ENCODE results near the gene ABCA13. TPM values are rescaled to one million over a fixed set of nuclear protein-coding genes. Genes with fewer than 3 reads are reported as not detected.

Gene ABCA13
- total RNA-seq, 6 experiments from 2014 or later = 0.02 to 0.08 (median 0.05) TPM; not detected in 1

DNA sequence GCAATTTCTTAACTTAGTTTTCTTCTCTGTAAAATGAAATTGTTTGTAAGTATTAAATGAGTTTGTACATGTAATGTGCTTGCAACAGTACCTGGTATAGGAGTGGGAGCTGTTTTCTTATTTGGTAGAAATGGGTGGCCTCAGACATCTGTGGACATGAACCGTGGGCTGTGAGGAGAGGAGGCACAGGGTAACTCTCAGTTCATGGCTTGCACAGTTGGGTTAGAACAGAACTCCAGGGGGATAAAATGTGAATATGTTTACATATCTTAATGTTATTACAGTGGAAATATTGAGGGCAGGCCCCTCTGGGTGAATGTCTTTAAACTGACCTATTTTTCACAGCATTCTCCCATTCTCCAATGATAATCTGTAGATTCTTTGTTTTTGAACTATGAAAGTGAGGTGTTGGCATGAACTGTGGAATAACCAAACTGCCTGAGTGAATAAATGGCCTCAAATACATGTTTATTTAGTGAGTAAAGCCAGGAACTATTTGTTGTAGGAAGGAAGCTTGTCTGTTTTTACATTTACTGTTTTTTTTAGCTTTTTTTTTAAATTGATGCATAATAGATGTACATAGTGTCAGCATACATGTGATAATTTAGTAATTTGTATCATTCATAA, 2.6 kb downstream of the ABCA13 start:
- H3K9me3 Mint-ChIP-seq = no peaks in the 10 kb centered on the region
- H3K4me1 Mint-ChIP-seq (ENCODE audit: low read depth) = peaks cover 45% of the 10 kb centered on the region
- peak; percentile 28 for DNase-seq
- peaks cover 1% of the 10 kb centered on the region; the same call in 1 of the 2 replicates for H3K27me3 Mint-ChIP-seq (ENCODE audit: insufficient read depth)
- H3K36me3 Mint-ChIP-seq (ENCODE audit: low read depth) = no peaks in the 10 kb centered on the region
- TF ChIP-seq, protein P1, sequence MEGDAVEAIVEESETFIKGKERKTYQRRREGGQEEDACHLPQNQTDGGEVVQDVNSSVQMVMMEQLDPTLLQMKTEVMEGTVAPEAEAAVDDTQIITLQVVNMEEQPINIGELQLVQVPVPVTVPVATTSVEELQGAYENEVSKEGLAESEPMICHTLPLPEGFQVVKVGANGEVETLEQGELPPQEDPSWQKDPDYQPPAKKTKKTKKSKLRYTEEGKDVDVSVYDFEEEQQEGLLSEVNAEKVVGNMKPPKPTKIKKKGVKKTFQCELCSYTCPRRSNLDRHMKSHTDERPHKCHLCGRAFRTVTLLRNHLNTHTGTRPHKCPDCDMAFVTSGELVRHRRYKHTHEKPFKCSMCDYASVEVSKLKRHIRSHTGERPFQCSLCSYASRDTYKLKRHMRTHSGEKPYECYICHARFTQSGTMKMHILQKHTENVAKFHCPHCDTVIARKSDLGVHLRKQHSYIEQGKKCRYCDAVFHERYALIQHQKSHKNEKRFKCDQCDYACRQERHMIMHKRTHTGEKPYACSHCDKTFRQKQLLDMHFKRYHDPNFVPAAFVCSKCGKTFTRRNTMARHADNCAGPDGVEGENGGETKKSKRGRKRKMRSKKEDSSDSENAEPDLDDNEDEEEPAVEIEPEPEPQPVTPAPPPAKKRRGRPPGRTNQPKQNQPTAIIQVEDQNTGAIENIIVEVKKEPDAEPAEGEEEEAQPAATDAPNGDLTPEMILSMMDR (IDR thresholded peaks at IDR 0.05) = no peak
- H3K4me3 Mint-ChIP-seq = no peak overlapping the region
- peak overlapping the region; percentile 23 for H3K27ac Mint-ChIP-seq

DNA sequence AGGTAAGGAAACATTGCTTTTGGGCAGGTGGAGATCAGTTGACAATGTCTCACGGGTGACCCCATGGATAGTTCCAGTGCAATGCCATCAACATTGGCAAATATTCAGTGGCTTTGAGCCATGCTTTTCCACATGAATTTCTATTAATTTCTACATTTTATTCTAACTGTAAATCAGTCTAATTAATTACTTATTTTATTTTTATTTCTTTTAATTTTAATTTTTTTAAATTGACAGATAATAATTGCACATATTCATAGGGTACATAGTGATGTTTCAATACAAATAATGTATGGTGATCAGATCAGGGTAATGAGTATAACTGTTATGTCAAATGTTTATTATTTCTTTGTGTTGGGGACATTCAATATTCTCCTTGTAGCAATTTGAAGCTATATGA, 3.8 kb downstream of the ABCA13 start:
- Mint-ChIP-seq H3K4me1 (ENCODE audit: low read depth) (peaks cover 51% of the 10 kb centered on the region), H3K27ac (no peak overlapping the region), H3K9me3 (no peaks in the 10 kb centered on the region), H3K4me3 (no peak overlapping the region), H3K27me3 (ENCODE audit: insufficient read depth) (no peaks in the 10 kb centered on the region; the same call in 1 of the 2 replicates), H3K36me3 (ENCODE audit: low read depth) (no peaks in the 10 kb centered on the region)
- TF ChIP-seq, protein P1 (IDR thresholded peaks at IDR 0.05) = no peak
- no peak for DNase-seq

DNA sequence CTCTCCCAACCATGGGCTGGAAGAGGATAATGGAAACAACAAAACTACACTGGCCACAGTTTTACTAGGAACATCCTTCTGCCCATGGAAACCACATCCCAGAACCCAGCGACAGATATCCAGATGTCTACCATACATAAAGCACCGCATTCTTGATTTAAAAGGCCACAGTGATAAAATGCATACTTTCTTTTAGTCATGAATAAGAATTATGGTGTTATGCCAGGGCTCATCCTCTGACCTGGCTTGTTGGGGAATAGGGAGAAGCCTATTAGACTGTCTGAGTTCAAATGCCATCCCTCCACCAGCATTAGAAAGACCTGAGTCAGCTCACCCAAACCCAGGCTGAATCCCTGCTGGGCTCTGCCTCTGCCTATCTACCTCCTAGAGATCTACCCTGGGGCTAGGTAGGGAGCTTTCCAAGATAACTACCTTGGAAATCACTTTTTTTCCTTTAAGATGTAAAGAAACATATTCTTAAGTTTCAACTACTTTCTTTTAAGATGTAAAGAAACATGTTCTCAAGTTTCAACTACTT, 5.2 kb downstream of the ABCA13 start:
- Mint-ChIP-seq H3K27ac (peak overlapping the region; percentile 61), H3K9me3 (no peaks in the 10 kb centered on the region), H3K36me3 (ENCODE audit: low read depth) (no peaks in the 10 kb centered on the region), H3K27me3 (ENCODE audit: insufficient read depth) (no peaks in the 10 kb centered on the region; the same call in 1 of the 2 replicates), H3K4me3 (no peak overlapping the region), H3K4me1 (ENCODE audit: low read depth) (peaks cover 58% of the 10 kb centered on the region)
- peak; percentile 34 for DNase-seq
- TF ChIP-seq, protein P1 (IDR thresholded peaks at IDR 0.05) = no peak

DNA sequence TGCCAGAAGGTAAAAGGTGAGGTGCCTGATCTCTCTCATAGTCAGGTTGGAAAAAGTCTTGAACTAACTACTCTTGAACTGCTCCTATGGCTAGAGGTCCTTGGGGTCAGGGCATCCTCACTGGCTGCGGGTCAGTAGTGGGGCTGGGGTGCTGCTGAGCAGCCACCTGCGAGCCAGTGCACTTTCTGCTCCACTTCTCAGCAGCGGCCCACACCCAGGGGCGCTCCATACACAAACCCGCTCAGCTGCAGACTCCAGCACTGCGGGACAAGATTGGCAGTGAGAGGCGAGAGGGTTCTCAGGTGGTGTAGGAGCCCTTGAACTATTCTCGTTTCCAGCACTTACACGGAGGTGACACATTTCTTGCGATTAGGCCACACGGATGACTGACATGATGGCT, 6.0 kb downstream of the ABCA13 start:
- no peaks in the 10 kb centered on the region; the same call in 1 of the 2 replicates for H3K27me3 Mint-ChIP-seq (ENCODE audit: insufficient read depth)
- no peak overlapping the region for H3K4me3 Mint-ChIP-seq
- peaks cover 60% of the 10 kb centered on the region for H3K4me1 Mint-ChIP-seq (ENCODE audit: low read depth)

DNA sequence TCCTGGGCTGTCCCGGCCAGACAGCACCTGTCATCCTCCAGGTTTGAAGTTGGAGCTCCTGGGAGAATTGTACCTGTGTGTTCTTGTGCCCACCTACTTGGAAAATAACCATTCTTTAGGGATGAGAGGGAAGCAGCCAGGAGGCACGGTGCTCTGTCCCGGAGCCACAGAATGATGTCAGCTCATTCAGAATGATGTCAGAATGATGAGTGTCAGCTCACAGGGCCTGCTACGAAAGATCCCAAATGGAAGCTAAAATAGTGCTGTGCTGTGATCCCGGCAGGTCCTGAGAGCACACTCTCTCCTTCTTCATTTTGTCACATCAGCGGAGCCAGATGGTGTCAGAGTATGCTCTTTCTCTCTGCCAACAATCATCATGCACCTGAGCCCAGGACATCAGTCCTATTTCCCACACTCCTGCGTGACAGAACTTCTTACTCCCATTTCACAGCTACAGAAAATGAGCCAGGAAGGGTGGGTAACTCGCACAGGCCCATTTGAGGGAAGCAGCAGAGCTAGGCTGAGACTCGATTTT, 8.3 kb downstream of the ABCA13 start:
- H3K4me1 Mint-ChIP-seq (ENCODE audit: low read depth) = peaks cover 71% of the 10 kb centered on the region
- no peak overlapping the region for H3K4me3 Mint-ChIP-seq
- TF ChIP-seq, protein P1 (IDR thresholded peaks at IDR 0.05) = no peak
- H3K9me3 Mint-ChIP-seq = no peaks in the 10 kb centered on the region
- H3K27me3 Mint-ChIP-seq (ENCODE audit: insufficient read depth) = no peaks in the 10 kb centered on the region; the same call in 1 of the 2 replicates
- DNase-seq = no peak
- H3K36me3 Mint-ChIP-seq (ENCODE audit: low read depth) = no peaks in the 10 kb centered on the region
- H3K27ac Mint-ChIP-seq = no peak overlapping the region

More for the DNA sequence above, 6.0 kb downstream of the ABCA13 start:
- no peaks in the 10 kb centered on the region for H3K36me3 Mint-ChIP-seq (ENCODE audit: low read depth)
- TF ChIP-seq, protein P1 (IDR thresholded peaks at IDR 0.05) = no peak
- no peak for DNase-seq
- H3K27ac Mint-ChIP-seq = no peak overlapping the region
- H3K9me3 Mint-ChIP-seq = no peaks in the 10 kb centered on the region
